Endothelial cell of umbilical vein (primary cell): ENCODE results near the gene TF. TPM values are rescaled to one million over a fixed set of nuclear protein-coding genes. Genes with fewer than 3 reads are reported as not detected.

Source experiments
- BruUV-seq: library from RNA; stranded (reverse); fragments of 400-500 nt; replicated peaks from 2 replicates; lab custom pipeline; 2021; lab: Mats Ljungman, UMichigan
- CTCF ChIA-PET: fragments of 300-600, 350-600 bp; sonication (Branson Sonifier 250); formaldehyde crosslinking; loops from one replicate; lab custom pipeline; 2021; ENCODE audit warnings: antibody characterized with exemption, inconsistent platforms; lab: Charles Lee
- POLR2A ChIA-PET: fragments of 300-600, 350-600 bp; sonication (Branson Sonifier 250); formaldehyde crosslinking; loops from one replicate; lab custom pipeline; 2021; ENCODE audit warnings: antibody characterized with exemption, inconsistent platforms; lab: Charles Lee
- DNase-seq: peaks from one replicate; pipeline ENCODE4 v3.0.0-alpha.2; 2011; ENCODE audit warnings: low read depth, low spot score
- FAIRE-seq: peaks from 2 replicates; lab custom pipeline; 2011; peaks lifted over from hg19 to GRCh38; lab: Jason Lieb, UNC
- H2AFZ ChIP-seq: 2 replicates; pipeline ENCODE4 v1.6.0; 2012; ENCODE audit warnings: low read depth, low read length, control low read depth, inconsistent platforms
- H3K27ac ChIP-seq: 2 replicates; pipeline ENCODE4 v1.5.1; 2011; ENCODE audit warnings: low read depth, mild to moderate bottlenecking, control low read depth, low read length, moderate library complexity; ENCODE audit not compliant: insufficient read depth
- H3K27me3 ChIP-seq, 2 experiments: 2 replicates each; pipeline versions ENCODE4 v1.6.0 to v1.6.1; 2011; ENCODE audit warnings: low read length in 2 of 2, mixed read lengths in 1 of 2; ENCODE audit not compliant: control insufficient read depth in 2 of 2, insufficient read depth in 2 of 2
- H3K36me3 ChIP-seq, 2 experiments: 2 replicates in 1 of 2; 3 replicates in 1 of 2; pipeline ENCODE4 v1.5.1; 2011; ENCODE audit warnings: low read length in 2 of 2, mild to moderate bottlenecking in 1 of 2, moderate library complexity in 1 of 2; ENCODE audit not compliant: control insufficient read depth in 2 of 2, insufficient read depth in 2 of 2; ENCODE audit errors: extremely low read depth in 1 of 2
- H3K4me1 ChIP-seq: 3 replicates; pipeline ENCODE4 v1.5.1; 2011; ENCODE audit warnings: mild to moderate bottlenecking, low read length; ENCODE audit not compliant: control insufficient read depth, insufficient read depth; ENCODE audit errors: extremely low read depth
- H3K4me2 ChIP-seq: 2 replicates; pipeline ENCODE4 v1.6.1; 2011; ENCODE audit warnings: low read length, control low read depth, mixed read lengths; ENCODE audit not compliant: insufficient read depth
- H3K4me3 ChIP-seq, 3 experiments: fragments of 200-600 bp in 1 of 3; sonication (generic), shearing (Covaris generic) in 1 of 3; replicated peaks in 1 of 3; 2 replicates each; pipeline ENCODE4 v1.5.1; 2011 to 2016; ENCODE audit warnings: control low read depth in 3 of 3, low read length in 3 of 3, mild to moderate bottlenecking in 2 of 3, inconsistent platforms in 1 of 3, low read depth in 1 of 3, moderate library complexity in 1 of 3; ENCODE audit not compliant: insufficient read depth in 1 of 3
- H3K79me2 ChIP-seq: 2 replicates; pipeline ENCODE4 v1.6.0; 2012; ENCODE audit warnings: low read length, inconsistent platforms; ENCODE audit not compliant: control insufficient read depth, insufficient read depth
- H3K9ac ChIP-seq: replicated peaks from 2 replicates; pipeline ENCODE3; 2011; ENCODE audit warnings: low read length, control low read depth; ENCODE audit not compliant: insufficient read depth; ENCODE audit errors: extremely low read depth
- H3K9me1 ChIP-seq: replicated peaks from 3 replicates; pipeline ENCODE4 v1.6.0; 2011; ENCODE audit warnings: mild to moderate bottlenecking, low read length; ENCODE audit not compliant: control insufficient read depth, insufficient read depth; ENCODE audit errors: extremely low read depth
- H3K9me3 ChIP-seq: replicated peaks from 2 replicates; pipeline ENCODE4 v1.5.1; 2012; ENCODE audit warnings: low read length, inconsistent platforms; ENCODE audit not compliant: control insufficient read depth, insufficient read depth
- H4K20me1 ChIP-seq: replicated peaks from 2 replicates; pipeline ENCODE3; 2011; ENCODE audit warnings: mild to moderate bottlenecking, low read length; ENCODE audit not compliant: control insufficient read depth, insufficient read depth; ENCODE audit errors: extremely low read depth
- CTCF ChIP-seq, 2 donors: IDR thresholded peaks; 1 replicate in 1 of 2; 2 replicates in 1 of 2; pipeline ENCODE4 v1.5.1; 2011; ENCODE audit warnings: low read length in 2 of 2, mild to moderate bottlenecking in 2 of 2, moderate library complexity in 2 of 2, control low read depth in 1 of 2, inconsistent platforms in 1 of 2, low read depth in 1 of 2; ENCODE audit not compliant: insufficient read depth in 1 of 2; ENCODE audit errors: extremely low read depth in 1 of 2
- EZH2 ChIP-seq: IDR thresholded peaks from 2 replicates; pipeline ENCODE4 v1.6.1; 2012; ENCODE audit warnings: borderline replicate concordance, low read depth, mild to moderate bottlenecking, moderate library complexity, low read length, inconsistent platforms; ENCODE audit not compliant: severe bottlenecking
- FOS ChIP-seq: IDR thresholded peaks from 2 replicates; pipeline ENCODE4 v1.6.1; 2011; ENCODE audit warnings: mild to moderate bottlenecking, low read length, moderate library complexity, borderline replicate concordance; ENCODE audit not compliant: insufficient read depth
- JUN ChIP-seq: IDR thresholded peaks from 2 replicates; pipeline ENCODE4 v1.6.1; 2011; ENCODE audit warnings: borderline replicate concordance, low read depth; ENCODE audit not compliant: insufficient read length, insufficient read depth
- MAX ChIP-seq: IDR thresholded peaks from 2 replicates; pipeline ENCODE4 v1.6.1; 2011; ENCODE audit not compliant: insufficient read depth, insufficient read length
- POLR2A ChIP-seq: IDR thresholded peaks from 2 replicates; pipeline ENCODE4 v1.6.1; 2012; ENCODE audit warnings: low read depth, mild to moderate bottlenecking, control low read depth, low read length
- POLR2AphosphoS5 ChIP-seq: IDR thresholded peaks from 2 replicates; pipeline ENCODE4 v1.6.1; 2012; ENCODE audit warnings: low read depth, mild to moderate bottlenecking, control low read depth, low read length, moderate library complexity; ENCODE audit not compliant: insufficient read depth
- dilution Hi-C: fragments of 300-500 bp; cut with MboI; formaldehyde crosslinking; loops from one replicate; pipeline ENCODE4 v1.15.0; 2019; ENCODE audit warnings: low sequenced_read_pairs; ENCODE audit not compliant: extremely low pct_ligation_motif_present
- intact Hi-C: fragments of 100-400 bp; cut with micrococcal nuclease; formaldehyde crosslinking; loops from one replicate; pipeline ENCODE4 v1.10.0; 2022
- polyA plus RNA-seq, 4 experiments: library from polyadenylated mRNA; depleted of rRNA in 3 of 4; stranded (reverse) in 3 of 4; unstranded in 1 of 4; fragments of >200 nt; gene quantifications; 2 replicates each; pipeline versions ENCODE4 v1.2.1 to v1.2.3, GENCODE V29; 2011 to 2012; ENCODE audit warnings: missing spikeins in 1 of 4
- total RNA-seq: library from RNA; stranded (reverse); gene quantifications from 2 replicates; pipeline ENCODE4 v1.2.3, GENCODE V29; 2021

Gene TF
- total and polyA plus RNA-seq, 2 donors (not counting 3 experiments of a cell fraction or from before 2014, with no cell fraction given) = 0.32 to 0.69 TPM

- H3K36me3 ChIP-seq = no peaks in the 10 kb centered on the region
- intact Hi-C loops (no loop called here), dilution Hi-C loops (no loop called here)
- FAIRE-seq (no peak), DNase-seq (no peak)
- POLR2A ChIA-PET = no interaction called here
- H3K9me1 ChIP-seq = no peaks in the 10 kb centered on the region
- no peaks in the 10 kb centered on the region for H4K20me1 ChIP-seq
- no peak for TF ChIP-seq JUN
- TF ChIP-seq FOS = no peak
- no peak for TF ChIP-seq EZH2
- no peak for TF ChIP-seq POLR2A
- TF ChIP-seq CTCF (IDR thresholded peaks at IDR 0.05; ENCODE audit: extremely low read depth in 1 of 2, insufficient read depth in 1 of 2, low read depth in 1 of 2, low read length in 2 of 2) = no peak
- TF ChIP-seq MAX = no peak
- TF ChIP-seq POLR2AphosphoS5 = no peak
- no peak overlapping the region for H3K4me3 ChIP-seq
- H2AFZ ChIP-seq = no peak overlapping the region
- no TSS peak for BruUV-seq
- no peak overlapping the region for H3K27ac ChIP-seq
- CTCF ChIA-PET = interaction anchor here (1.1 kb wide), 2 partner anchors 17 to 23 kb away, joined by 3 read pairs; no protein-coding TSS in a partner anchor
- H3K4me1 ChIP-seq = no peaks in the 10 kb centered on the region
- no peak overlapping the region for H3K9ac ChIP-seq
- no peaks in the 10 kb centered on the region for H3K9me3 ChIP-seq
- H3K79me2 ChIP-seq = no peaks in the 10 kb centered on the region
- H3K4me2 ChIP-seq = no peak overlapping the region
- peaks cover 17 to 27% of the 10 kb centered on the region in 2 experiments for H3K27me3 ChIP-seq
Observed at GRCh38 chr3:133745108-133745507, 1.1 kb upstream of the TF start.
